Sigmoid colon (tissue), 7 donors: ENCODE results near the gene DYDC1. TPM values are rescaled to one million over a fixed set of nuclear protein-coding genes. Genes with fewer than 3 reads are reported as not detected.

Experiments
- DNase-seq: peaks from one replicate; pipeline ENCODE4 v3.0.0-alpha.2; 2019
- H3K27ac ChIP-seq, 4 donors: fragments of 200-600 bp; sonication (generic); one replicate each; pipeline ENCODE4 v1.5.1; 2016 to 2019; ENCODE audit warnings: mild to moderate bottlenecking in 1 of 4
- H3K27me3 ChIP-seq, 3 donors: fragments of 200-600 bp; sonication (generic); one replicate each; pipeline ENCODE4 v1.5.1; 2019; ENCODE audit warnings: mild to moderate bottlenecking in 1 of 3
- H3K36me3 ChIP-seq, 4 donors: fragments of 200-600 bp; sonication (generic); one replicate each; pipeline ENCODE4 v1.5.1; 2016 to 2019
- H3K4me1 ChIP-seq, 4 donors: fragments of 200-600 bp; sonication (generic); one replicate each; pipeline ENCODE4 v1.5.1; 2017 to 2019
- H3K4me3 ChIP-seq, 4 donors: fragments of 200-600 bp; sonication (generic); one replicate each; pipeline ENCODE4 v1.5.1; 2017 to 2019; ENCODE audit warnings: mild to moderate bottlenecking in 2 of 4, moderate library complexity in 1 of 4
- H3K9me3 ChIP-seq, 4 donors: fragments of 200-600 bp in 3 of 4; sonication (generic) in 3 of 4; one replicate each; pipeline versions ENCODE4 v1.5.1 to v1.6.1; 2013 to 2019
- CTCF ChIP-seq, 4 experiments: fragments of 450-650 bp in 3 of 4; fragments of 200-600 bp in 1 of 4; IDR thresholded peaks; one replicate each; pipeline ENCODE4 v1.5.1; 2016 to 2019; ENCODE audit warnings: antibody characterized with exemption in 4 of 4, mild to moderate bottlenecking in 3 of 4, moderate library complexity in 2 of 4
- EP300 ChIP-seq, 4 donors: sonication (generic); formaldehyde crosslinking; IDR thresholded peaks; one replicate each; pipeline ENCODE4 v1.6.1; 2017; ENCODE audit warnings: antibody characterized with exemption in 4 of 4
- POLR2A ChIP-seq, 2 donors: fragments of 450-650 bp; IDR thresholded peaks; one replicate each; pipeline ENCODE4 v1.6.1; 2016; ENCODE audit warnings: antibody characterized with exemption in 2 of 2, mild to moderate bottlenecking in 2 of 2, moderate library complexity in 2 of 2
- POLR2AphosphoS5 ChIP-seq, 4 donors: sonication (generic); formaldehyde crosslinking; IDR thresholded peaks; one replicate each; pipeline ENCODE4 v1.6.1; 2017; ENCODE audit warnings: antibody characterized with exemption in 4 of 4
- WGBS, 2 donors: extraction: QIAGEN DNeasy Blood & Tissue Kit; methylation state at CpG; one replicate each; pipeline ENCODE4 v1.1.7; 2013; 5-methylcytosine and 5-hydroxymethylcytosine counted together
- intact Hi-C: fragments of 100-400 bp; cut with DNase I; formaldehyde crosslinking; loops from one replicate; pipeline ENCODE4 v1.15.1; 2023
- polyA plus RNA-seq, 3 donors: library from polyadenylated mRNA; stranded (reverse); fragments of 200-250 nt; gene quantifications; one replicate each; pipeline ENCODE4 v1.2.3, GENCODE V29; 2013
- total RNA-seq, 4 donors: library from RNA; depleted of rRNA; stranded (reverse); fragments of >200 nt; gene quantifications; one replicate each; pipeline ENCODE4 v1.1.0, GENCODE V29; 2016
- donor health status: healthy with polysubstance abuse.
- donor health status: Bipolar disorder and iron deficiency.
- donor health status: healthy.

Gene DYDC1
- total and polyA plus RNA-seq, 7 donors, result not detected

DNA sequence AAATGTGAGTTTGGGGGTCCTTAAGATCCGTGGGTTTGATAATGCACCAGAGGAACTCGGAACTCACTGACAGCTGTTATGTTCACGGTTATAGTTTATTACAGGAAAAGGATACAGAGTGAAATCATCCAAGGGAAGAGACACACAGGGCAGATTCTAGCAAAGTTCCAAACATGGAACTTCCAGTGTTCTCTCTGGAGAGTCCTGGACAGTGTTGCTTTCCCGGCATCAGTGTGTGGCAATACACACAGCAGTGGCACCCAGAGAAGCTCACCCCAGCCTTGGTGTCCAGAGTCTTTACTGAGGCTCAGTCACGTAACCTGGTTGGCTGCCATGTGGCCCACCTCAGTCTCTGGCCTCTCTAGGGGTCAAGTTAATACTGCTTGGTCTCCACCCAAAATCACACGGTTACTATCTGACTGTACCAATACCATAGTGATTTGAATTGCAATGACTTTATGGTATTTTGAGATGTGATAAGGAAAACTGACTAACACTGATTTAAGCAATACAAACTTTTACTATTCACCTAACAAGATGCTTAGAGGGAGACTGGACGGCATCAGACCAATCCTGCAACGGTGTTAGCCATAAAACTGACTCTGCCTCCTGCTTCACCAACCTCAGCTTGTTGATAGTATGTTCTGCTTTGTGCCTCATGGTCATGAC, 43.7 kb upstream of the DYDC1 start:
- WGBS, 2 donors, result 53 to 72% methylated on average over 8 of the region's 8 CpGs

DNA sequence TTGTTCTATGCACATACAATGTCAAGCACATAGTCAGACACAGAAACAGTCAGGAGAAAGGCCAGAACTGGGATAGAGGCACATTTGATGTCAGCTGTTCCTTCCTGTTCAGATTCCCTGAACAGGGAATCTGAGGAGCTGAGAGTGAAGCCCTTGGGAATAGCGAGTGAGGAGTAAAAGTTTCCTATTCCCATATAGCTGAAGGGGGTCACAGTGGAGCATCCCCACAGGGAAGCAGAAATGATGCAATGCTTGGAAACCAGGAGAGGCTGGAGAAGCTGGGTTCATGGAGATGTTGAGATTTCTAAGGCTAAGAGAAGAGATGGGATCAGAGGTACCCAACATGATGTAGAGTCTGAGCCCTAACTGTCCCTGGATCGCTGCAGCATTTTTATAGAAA, 40.5 kb upstream of the DYDC1 start:
- Histone ChIP-seq H3K36me3 (no peaks in the 10 kb centered on the region), H3K9me3 (no peaks in the 10 kb centered on the region), H3K27me3 (no peaks in the 10 kb centered on the region), H3K4me1 (no peaks in the 10 kb centered on the region), H3K27ac (no peak overlapping the region), H3K4me3 (no peak overlapping the region)
- intact Hi-C loops, result no loop called here
- DNase-seq, result no peak
- 94 to 97% methylated on average over 2 of the region's 2 CpGs for WGBS, 2 donors
- TF ChIP-seq POLR2AphosphoS5 (IDR thresholded peaks at IDR 0.05), result no peak
- no peak for TF ChIP-seq POLR2A (IDR thresholded peaks at IDR 0.05)
- TF ChIP-seq CTCF (IDR thresholded peaks at IDR 0.05), result no peak
- TF ChIP-seq EP300 (IDR thresholded peaks at IDR 0.05), result no peak

More for the DNA sequence above, 43.7 kb upstream of the DYDC1 start:
- TF ChIP-seq POLR2A (IDR thresholded peaks at IDR 0.05) (no peak), POLR2AphosphoS5 (IDR thresholded peaks at IDR 0.05) (no peak), CTCF (IDR thresholded peaks at IDR 0.05) (no peak), EP300 (IDR thresholded peaks at IDR 0.05) (no peak)
- no peak for DNase-seq
- Histone ChIP-seq H3K27me3 (no peaks in the 10 kb centered on the region), H3K9me3 (no peaks in the 10 kb centered on the region), H3K36me3 (no peaks in the 10 kb centered on the region), H3K4me1 (no peaks in the 10 kb centered on the region), H3K4me3 (no peak overlapping the region), H3K27ac (no peak overlapping the region)
- intact Hi-C loops, result no loop called here

- intact Hi-C loops, result no loop called here
- DNase-seq, result no peak
- Histone ChIP-seq H3K4me3 (no peak overlapping the region), H3K4me1 (no peaks in the 10 kb centered on the region), H3K9me3 (no peaks in the 10 kb centered on the region), H3K27me3 (no peaks in the 10 kb centered on the region), H3K27ac (no peak overlapping the region), H3K36me3 (no peaks in the 10 kb centered on the region)
- whole genome bisulfite sequencing, 2 donors, result 71 to 91% methylated on average over 2 of the region's 2 CpGs
- TF ChIP-seq POLR2AphosphoS5 (IDR thresholded peaks at IDR 0.05) (no peak), EP300 (IDR thresholded peaks at IDR 0.05) (no peak)
Measured at GRCh38 chr10:80394358-80394916, 37.9 kb upstream of the DYDC1 start.

GRCh38 chr10:80392250-80392649, 35.7 kb upstream of the DYDC1 start:
- Histone ChIP-seq H3K27me3 (no peaks in the 10 kb centered on the region), H3K36me3 (no peaks in the 10 kb centered on the region), H3K9me3 (no peaks in the 10 kb centered on the region), H3K4me1 (no peaks in the 10 kb centered on the region), H3K27ac (no peak overlapping the region), H3K4me3 (no peak overlapping the region)
- intact Hi-C loops, result no loop called here
- TF ChIP-seq EP300 (IDR thresholded peaks at IDR 0.05) (no peak), CTCF (IDR thresholded peaks at IDR 0.05) (no peak), POLR2A (IDR thresholded peaks at IDR 0.05) (no peak), POLR2AphosphoS5 (IDR thresholded peaks at IDR 0.05) (no peak)
- 82 to 83% methylated on average over 6 of the region's 6 CpGs for WGBS, 2 donors
- DNase-seq, result no peak

DNA sequence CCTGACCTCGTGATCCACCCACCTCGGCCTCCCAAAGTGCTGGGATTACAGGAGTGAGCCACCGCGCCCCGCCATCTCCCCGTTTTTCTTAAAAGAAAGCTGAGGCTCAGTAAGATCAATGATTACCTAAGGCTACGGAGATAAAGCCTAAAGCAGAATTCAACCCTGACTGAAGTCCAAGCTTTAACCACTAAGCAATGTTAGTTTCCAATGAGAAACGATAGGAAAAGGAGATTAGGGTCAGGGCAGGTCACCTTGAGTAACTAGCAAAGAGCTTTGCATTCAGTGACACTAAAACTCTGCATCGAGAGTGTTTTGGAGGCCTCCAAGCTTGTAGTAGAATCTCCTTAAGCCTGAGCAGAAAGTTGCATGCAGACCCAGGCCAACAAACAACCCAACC, 34.2 kb upstream of the DYDC1 start:
- intact Hi-C loops, result no loop called here
- Histone ChIP-seq H3K4me3 (no peak overlapping the region), H3K4me1 (no peaks in the 10 kb centered on the region), H3K27me3 (no peaks in the 10 kb centered on the region), H3K27ac (no peak overlapping the region), H3K9me3 (no peaks in the 10 kb centered on the region), H3K36me3 (no peaks in the 10 kb centered on the region)
- no peak for DNase-seq
- no peak for TF ChIP-seq CTCF (IDR thresholded peaks at IDR 0.05)
- no peak for TF ChIP-seq POLR2A (IDR thresholded peaks at IDR 0.05)
- no peak for TF ChIP-seq POLR2AphosphoS5 (IDR thresholded peaks at IDR 0.05)
- no peak for TF ChIP-seq EP300 (IDR thresholded peaks at IDR 0.05)
- 77 to 80% methylated on average over 9 of the region's 9 CpGs for WGBS, 2 donors
